ENCODE results near the gene TCERG1L.

DNA sequence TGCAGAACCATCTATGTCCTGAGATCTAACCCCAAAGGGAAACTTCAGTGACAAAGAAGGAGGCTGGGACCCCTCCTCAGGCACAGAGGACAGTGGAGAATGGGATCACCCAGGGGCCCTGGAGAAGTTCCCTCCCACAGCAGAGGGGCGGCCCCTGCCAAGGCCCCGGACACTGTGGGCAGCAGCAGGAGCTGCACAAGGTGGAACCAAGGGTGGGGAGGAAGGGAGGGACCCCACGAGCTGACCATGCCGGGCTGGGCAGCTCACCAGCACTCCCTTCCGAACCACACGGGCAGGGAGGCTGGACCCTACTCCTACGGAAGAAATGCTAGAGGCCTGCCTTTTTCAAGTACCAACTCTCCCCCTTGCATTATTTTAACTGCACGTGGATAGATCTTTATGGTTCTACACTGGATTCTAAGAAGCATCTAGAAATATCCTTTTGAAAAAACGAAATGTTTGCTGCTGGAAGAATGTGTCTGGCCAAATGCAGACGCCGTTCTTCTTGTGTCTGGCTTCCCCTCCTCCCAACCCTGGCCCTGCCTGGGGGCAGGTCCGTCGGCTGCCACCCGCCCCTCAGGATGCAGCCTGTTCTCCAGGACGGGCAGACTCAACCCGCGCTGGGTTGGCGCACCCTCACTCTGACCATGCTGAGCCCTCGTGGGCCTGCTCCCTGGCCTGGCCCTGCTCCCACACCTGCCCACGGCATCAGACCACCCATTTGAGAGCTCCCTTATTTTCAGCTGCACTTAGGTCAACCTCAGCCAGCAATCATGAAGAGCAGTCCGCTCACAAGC is 193.9 kb downstream of the TCERG1L start:
- TF ChIP-seq EZH2 (IDR thresholded peaks at IDR 0.05; ENCODE audit: borderline replicate concordance, low read depth, low read length): no peak
- TF ChIP-seq, protein P1, sequence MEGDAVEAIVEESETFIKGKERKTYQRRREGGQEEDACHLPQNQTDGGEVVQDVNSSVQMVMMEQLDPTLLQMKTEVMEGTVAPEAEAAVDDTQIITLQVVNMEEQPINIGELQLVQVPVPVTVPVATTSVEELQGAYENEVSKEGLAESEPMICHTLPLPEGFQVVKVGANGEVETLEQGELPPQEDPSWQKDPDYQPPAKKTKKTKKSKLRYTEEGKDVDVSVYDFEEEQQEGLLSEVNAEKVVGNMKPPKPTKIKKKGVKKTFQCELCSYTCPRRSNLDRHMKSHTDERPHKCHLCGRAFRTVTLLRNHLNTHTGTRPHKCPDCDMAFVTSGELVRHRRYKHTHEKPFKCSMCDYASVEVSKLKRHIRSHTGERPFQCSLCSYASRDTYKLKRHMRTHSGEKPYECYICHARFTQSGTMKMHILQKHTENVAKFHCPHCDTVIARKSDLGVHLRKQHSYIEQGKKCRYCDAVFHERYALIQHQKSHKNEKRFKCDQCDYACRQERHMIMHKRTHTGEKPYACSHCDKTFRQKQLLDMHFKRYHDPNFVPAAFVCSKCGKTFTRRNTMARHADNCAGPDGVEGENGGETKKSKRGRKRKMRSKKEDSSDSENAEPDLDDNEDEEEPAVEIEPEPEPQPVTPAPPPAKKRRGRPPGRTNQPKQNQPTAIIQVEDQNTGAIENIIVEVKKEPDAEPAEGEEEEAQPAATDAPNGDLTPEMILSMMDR (IDR thresholded peaks at IDR 0.05 in 2 of 3, conservative IDR thresholded peaks at IDR 0.05 in 1 of 3; ENCODE audit: insufficient read depth in 2 of 3, low read depth in 1 of 3, low read length in 3 of 3): no peak
- no peak for TF ChIP-seq POLR2AphosphoS5 (IDR thresholded peaks at IDR 0.05; ENCODE audit: control insufficient read depth, insufficient read depth, low read depth, low read length)
- no peak for TF ChIP-seq JUND (IDR thresholded peaks at IDR 0.05; ENCODE audit: borderline replicate concordance, low read depth, low read length)
- TF ChIP-seq JUND (tag; IDR thresholded peaks at IDR 0.05; ENCODE audit: borderline replicate concordance, low read depth, low read length): no peak
- no peak for TF ChIP-seq NBN (IDR thresholded peaks at IDR 0.05; ENCODE audit: low read depth)
- no peak for TF ChIP-seq SMAD3 (CRISPR knock-in tag; conservative IDR thresholded peaks at IDR 0.05)
- no peak for TF ChIP-seq KDM2B (CRISPR knock-in tag; IDR thresholded peaks at IDR 0.05)
- TF ChIP-seq, protein P2, sequence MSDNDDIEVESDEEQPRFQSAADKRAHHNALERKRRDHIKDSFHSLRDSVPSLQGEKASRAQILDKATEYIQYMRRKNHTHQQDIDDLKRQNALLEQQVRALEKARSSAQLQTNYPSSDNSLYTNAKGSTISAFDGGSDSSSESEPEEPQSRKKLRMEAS (CRISPR knock-in tag; IDR thresholded peaks at IDR 0.05): no peak
- TF ChIP-seq SP1 (CRISPR knock-in tag; IDR thresholded peaks at IDR 0.05): no peak
- no peak for TF ChIP-seq ZNF512 (tag; IDR thresholded peaks at IDR 0.05)
- TF ChIP-seq ZNF354B (CRISPR knock-in tag; IDR thresholded peaks at IDR 0.05): no peak
- no peak for TF ChIP-seq EP300 (IDR thresholded peaks at IDR 0.05; ENCODE audit: low read length)
- TF ChIP-seq, protein P3, sequence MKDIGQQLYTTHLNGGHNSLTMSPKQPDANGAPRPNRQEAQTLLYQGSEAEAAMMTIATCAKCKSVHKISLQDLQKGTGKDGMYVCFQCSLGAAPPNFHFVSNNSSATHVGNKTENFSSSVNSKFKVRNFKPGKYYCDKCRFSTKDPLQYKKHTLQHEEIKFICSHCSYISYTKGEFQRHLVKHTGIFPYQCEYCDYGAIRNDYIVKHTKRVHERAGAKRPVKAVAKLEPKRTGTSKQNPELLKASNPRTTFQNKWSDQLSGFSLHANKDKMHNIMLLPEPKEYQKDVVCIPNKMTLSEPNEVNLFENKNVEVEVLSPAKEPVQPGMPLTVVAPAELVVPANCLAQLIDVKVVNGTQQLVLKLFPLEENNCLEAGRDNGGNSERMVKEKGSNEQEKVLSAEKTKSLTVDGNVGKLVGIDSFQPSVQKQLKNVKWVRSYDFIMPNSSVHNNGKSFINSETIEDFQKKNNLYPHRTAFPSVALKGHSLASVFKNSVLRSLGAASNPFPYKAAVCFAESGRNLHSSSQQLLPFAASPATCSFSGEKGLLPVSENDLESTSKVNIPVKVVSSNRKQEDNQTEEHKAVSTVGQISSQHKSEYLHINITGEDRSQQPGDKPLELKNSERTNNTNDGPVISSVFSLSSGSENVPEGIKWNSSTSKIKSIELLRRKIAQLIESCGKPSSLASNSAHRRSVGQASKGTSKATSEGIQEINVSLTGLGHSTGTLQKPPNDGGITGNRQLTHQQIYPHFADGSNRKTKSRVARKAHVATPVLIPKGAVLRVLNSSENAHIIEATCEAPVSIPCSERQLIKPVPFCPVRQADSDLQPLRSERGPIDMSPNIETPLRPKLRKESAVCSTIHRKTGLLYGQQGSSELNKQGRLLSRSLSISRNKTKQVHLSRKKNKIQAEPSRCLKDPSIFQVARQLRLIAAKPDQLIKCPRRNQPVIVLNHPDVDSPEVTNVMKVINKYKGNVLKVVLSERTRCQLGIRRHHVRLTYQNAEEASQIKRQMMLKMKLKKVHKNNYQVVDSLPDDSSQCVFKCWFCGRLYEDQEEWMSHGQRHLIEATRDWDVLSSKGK (CRISPR knock-in tag; IDR thresholded peaks at IDR 0.05): no peak
- TF ChIP-seq CHD2 (IDR thresholded peaks at IDR 0.05; ENCODE audit: low read depth, low read length): no peak
